ENCODE results near the gene AGMO.

DNA sequence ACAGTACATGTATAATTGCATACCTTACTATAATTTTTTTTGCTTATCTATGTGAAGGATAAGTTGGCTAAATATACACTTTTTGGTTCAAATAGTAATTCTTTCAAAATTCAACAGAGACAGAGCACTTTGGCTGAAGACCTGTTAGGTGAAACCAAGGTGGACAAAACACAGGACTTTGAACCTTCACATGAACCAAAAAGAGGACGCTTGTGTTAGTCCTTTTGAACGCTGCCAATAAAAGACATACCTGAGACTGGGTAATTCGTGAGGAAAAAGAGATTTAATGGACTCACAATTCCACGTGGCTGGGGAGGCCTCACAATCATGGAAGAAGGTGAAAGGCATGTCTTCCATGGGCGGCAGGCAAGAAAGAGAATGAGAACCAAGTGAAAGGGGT lies 4.7 kb upstream of the AGMO start:
- no peak for TF ChIP-seq CTCF (IDR thresholded peaks at IDR 0.05)
- TF ChIP-seq POLR2A (IDR thresholded peaks at IDR 0.05), result no peak
